Right kidney (tissue), 9 donors: Measurements from ENCODE around the gene PNLIP.

Experiments
- DNase-seq: peaks from one replicate; pipeline ENCODE4 v3.0.0-alpha.2; 2016
- long read RNA-seq, 8 donors: transcript quantifications; one replicate each; lab custom pipeline, GENCODE V29; 2026

Gene PNLIP
- long read RNA-seq, donor 1: 0 reads
- long read RNA-seq, donor 2: 0 reads
- long read RNA-seq, donor 3: 0 reads
- long read RNA-seq, donor 4: 0 reads
- long read RNA-seq, donor 5: 0 reads
- long read RNA-seq, donor 6: 0 reads
- long read RNA-seq, donor 7: 0 reads
- long read RNA-seq, donor 8: 0 reads

- no peak for DNase-seq
These were observed at the start of gene PNLIP for GRCh38 chr10:116545756-116546155. PNLIP (plus strand) TSS chr10:116545931; CDS start chr10:116546093, 162 bp downstream.

GRCh38 chr10:116504786-116505185 lies 40.9 kb upstream of the PNLIP start:
- DNase-seq: no peak

- DNase-seq: no peak
These were observed 35.2 kb upstream of the PNLIP start for GRCh38 chr10:116510565-116510964.

GRCh38 chr10:116511365-116511764 lies 34.4 kb upstream of the PNLIP start:
- DNase-seq: no peak

- no peak for DNase-seq
These were observed 24.1 kb upstream of the PNLIP start for GRCh38 chr10:116521424-116522290.

GRCh38 chr10:116522803-116523381 lies 22.8 kb upstream of the PNLIP start:
- no peak for DNase-seq

GRCh38 chr10:116524736-116525135 lies 21.0 kb upstream of the PNLIP start:
- no peak for DNase-seq

- DNase-seq: no peak
These were observed 19.5 kb upstream of the PNLIP start for GRCh38 chr10:116526219-116526618.

GRCh38 chr10:116536810-116537209 lies 8.9 kb upstream of the PNLIP start:
- no peak for DNase-seq

GRCh38 chr10:116538456-116538855 lies 7.3 kb upstream of the PNLIP start:
- no peak for DNase-seq

GRCh38 chr10:116538992-116539391 lies 6.7 kb upstream of the PNLIP start:
- DNase-seq: no peak

GRCh38 chr10:116540814-116541213 lies 4.9 kb upstream of the PNLIP start:
- no peak for DNase-seq

GRCh38 chr10:116542007-116542677 lies 3.6 kb upstream of the PNLIP start:
- DNase-seq: no peak

- no peak for DNase-seq
These were observed 609 bp upstream of the PNLIP start for GRCh38 chr10:116545122-116545521.

GRCh38 chr10:116548301-116548700 lies 2.6 kb downstream of the PNLIP start:
- no peak for DNase-seq

GRCh38 chr10:116553378-116553980 lies 7.7 kb downstream of the PNLIP start:
- DNase-seq: no peak

- DNase-seq: no peak
These were observed 8.9 kb downstream of the PNLIP start for GRCh38 chr10:116554628-116555027.

GRCh38 chr10:116555880-116556279 lies 10.1 kb downstream of the PNLIP start:
- no peak for DNase-seq

GRCh38 chr10:116557305-116557880 lies 11.7 kb downstream of the PNLIP start:
- DNase-seq: no peak

GRCh38 chr10:116565534-116565933 lies 19.8 kb downstream of the PNLIP start:
- no peak for DNase-seq

GRCh38 chr10:116566932-116567331 lies 21.2 kb downstream of the PNLIP start:
- DNase-seq: no peak

GRCh38 chr10:116567335-116567734 lies 21.6 kb downstream of the PNLIP start:
- DNase-seq: no peak
